ENCODE measurements around the gene R3HDM1.

DNA sequence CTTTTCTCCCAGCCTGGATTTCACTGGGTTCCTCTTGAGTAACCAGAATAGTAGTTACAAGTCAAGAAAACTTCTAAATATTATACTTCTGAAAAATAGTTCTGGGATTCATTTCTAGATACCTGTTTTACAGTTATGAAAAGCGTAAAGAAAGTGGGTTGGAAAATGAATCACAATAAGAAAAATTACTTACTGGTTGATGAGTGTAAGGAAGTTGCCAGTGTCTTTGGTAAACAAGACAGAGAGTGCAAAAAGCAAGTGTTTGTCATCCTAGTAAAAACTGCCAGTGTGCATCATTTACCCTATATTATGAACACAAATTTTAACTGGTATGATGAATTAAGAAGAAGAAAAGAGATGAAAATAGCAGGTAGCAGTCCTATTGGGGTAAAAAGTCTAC lies 88.9 kb downstream of the R3HDM1 start:
- TF ChIP-seq GATA2 (IDR thresholded peaks at IDR 0.05; ENCODE audit: low read depth, low read length) (no peak), GATA3 (IDR thresholded peaks at IDR 0.05; ENCODE audit: low read depth, low read length) (no peak)

All from SH-SY5Y (cell line).